NCI-H128 (cell line): ENCODE measurements around the gene PI4KB.
"Not testable (repeated sequence)": the region's sequence is repeated elsewhere in the genome, so short reads cannot be mapped to it uniquely, and the experiment has no call there.

Experiments used
- DNase-seq: peaks from one replicate; lab custom pipeline; 2025; ENCODE audit not compliant: unreplicated experiment; lab: John Stamatoyannopoulos, UW

PI4KB gene

DNA sequence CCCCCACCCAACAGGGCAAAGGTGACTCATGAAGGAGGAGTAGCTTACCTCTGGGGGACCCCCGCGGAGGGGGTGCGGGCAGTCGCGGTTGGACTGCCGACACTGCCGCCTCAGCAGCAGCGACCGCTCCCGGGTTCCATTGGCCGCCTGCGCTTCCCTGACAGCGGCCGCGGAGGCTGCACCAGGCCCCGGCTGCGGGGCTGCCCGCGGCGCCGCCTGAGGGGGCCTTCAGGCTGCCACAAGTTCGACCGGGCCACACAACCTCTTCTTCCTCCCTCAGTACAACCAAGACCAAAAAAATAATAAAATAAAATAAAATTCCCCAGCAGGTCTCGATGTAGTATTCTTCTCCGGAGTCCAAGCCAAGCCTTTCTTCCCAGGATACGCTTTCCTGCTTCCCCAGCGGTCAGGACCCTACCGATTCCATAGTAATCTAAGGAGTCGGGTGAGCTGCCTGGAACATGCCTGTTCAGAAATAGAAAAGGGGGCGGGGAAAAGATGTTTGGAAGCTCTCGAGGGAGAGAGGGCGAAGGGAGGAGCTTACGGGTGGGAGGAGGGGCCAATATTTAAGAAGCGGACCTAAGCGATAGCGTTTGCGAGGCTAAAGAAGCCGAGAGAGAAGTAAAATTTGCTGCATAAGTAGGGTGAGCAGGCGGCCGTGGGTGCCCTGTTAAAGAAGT is at the start of gene PI4KB:
PI4KB (minus strand) TSS at position 194 of the 680 bp plus-strand sequence. CDS start 10,935 bp downstream, outside the sequence.
- DNase-seq: peak; percentile 96

GRCh38 chr1:151373196-151373595 is 46.0 kb upstream of the PI4KB start:
- DNase-seq: no peak

DNA sequence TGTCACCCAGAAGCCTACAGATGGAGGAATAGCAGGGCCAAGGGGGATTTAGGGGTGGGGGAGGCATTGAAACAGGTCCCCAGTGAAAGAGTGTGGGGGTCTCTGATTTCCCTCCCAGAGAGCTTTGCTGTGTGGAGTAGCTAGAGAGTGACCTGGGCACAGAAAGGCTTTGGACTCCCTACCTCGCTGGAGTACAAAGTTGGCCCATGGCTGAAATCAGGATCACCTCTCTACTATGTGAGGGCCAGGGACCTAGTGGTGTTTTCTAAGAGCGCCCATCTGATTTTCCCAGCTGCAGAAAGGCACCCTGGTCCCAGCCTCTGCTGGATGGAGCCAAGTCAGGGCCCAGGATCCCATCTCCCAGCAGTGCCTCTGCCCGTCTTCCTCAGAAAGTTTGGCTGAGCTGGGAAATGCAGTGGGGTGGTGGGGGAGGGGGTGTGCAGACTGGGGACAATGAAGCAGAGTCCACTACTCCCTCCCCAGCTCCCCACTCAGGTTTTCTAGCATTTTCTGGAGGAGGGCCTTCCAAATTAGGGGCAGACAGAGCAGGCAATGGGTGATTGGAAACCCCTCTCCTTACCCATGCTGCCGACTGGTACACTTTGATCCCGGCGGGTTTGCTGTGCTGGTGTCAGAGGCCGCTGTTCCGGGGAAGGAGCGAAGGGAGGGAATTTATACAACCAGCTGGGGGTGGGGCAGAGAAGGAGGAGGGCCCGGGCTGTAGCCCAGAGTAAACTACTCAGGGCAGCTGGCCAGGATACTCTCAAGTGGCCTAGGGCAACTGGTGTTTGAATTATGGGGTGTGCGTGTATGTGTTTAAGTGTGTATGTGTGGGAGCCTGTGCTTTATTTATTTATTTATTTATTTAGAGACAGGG is 45.1 kb upstream of the PI4KB start, which contains the start of gene SELENBP1:
SELENBP1 (minus strand) TSS at position 648 of the 877 bp plus-strand sequence; CDS start at position 584, 64 bp downstream.
- peak; percentile 50 for DNase-seq

DNA sequence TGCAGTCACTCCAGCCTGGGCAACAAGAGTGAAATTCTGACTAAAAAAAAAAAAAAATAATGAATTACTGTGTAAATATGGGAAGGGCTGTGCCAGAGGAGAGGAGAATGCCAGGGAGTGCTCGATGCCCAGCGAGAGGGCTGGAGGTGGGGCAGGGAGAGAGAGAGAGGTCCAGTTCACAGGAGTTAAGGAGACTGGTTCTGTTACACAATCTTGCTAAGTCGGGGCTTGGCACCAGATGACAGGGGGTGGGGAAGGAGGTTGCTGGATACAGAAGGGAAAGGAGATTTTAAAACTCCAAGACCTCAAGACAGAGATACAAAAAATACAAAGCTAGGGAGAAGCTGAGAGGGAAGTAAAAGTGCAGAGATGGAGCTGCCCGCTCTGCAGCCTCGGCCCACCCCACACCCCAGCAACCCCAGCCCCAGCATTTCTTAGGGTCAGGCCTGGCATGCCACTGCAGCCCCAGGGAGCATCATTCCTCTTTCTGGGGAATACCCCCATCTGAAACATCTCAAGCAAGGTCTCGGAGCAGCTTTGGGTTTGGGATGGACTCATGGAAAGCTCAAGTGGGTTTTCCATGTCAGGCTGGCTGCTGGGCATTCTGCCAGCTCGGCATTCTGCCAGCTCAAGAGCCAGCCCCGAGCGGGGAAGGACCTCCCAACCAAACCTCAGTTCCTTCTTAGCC is 44.3 kb upstream of the PI4KB start:
- peak; percentile 70 for DNase-seq

GRCh38 chr1:151370211-151370911 is 43.1 kb upstream of the PI4KB start:
- DNase-seq: no peak

- DNase-seq: no peak
Observed at GRCh38 chr1:151369621-151370048, 42.4 kb upstream of the PI4KB start.

GRCh38 chr1:151369302-151369610 is 42.0 kb upstream of the PI4KB start:
- DNase-seq: no peak

GRCh38 chr1:151368393-151369301 is 41.4 kb upstream of the PI4KB start:
- no peak for DNase-seq

GRCh38 chr1:151367658-151368392 is 40.6 kb upstream of the PI4KB start:
- DNase-seq: no peak

DNA sequence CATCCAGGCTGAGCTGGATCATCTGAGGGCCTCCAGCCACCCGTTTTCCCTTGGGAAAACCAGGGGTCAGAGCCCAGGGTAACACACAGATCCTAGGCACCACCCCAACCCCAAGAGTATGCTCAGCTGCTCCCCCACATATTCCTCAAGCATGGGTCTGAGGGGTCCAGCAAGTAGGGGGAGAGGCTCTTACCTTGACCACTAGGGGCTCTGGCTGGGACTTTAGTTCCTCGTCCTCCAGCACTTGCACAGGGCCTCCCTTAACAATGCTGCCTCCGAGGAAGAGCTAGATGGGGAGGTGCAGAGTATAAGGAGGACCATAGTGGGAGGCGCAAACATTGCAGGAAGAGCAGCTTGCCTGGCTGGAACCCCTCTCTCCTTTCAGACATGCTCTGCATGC is 37.8 kb upstream of the PI4KB start:
- DNase-seq: no peak

GRCh38 chr1:151362308-151363155 is 35.3 kb upstream of the PI4KB start:
- DNase-seq: no peak

- no peak for DNase-seq
Observed at GRCh38 chr1:151361883-151362282, 34.7 kb upstream of the PI4KB start.

DNA sequence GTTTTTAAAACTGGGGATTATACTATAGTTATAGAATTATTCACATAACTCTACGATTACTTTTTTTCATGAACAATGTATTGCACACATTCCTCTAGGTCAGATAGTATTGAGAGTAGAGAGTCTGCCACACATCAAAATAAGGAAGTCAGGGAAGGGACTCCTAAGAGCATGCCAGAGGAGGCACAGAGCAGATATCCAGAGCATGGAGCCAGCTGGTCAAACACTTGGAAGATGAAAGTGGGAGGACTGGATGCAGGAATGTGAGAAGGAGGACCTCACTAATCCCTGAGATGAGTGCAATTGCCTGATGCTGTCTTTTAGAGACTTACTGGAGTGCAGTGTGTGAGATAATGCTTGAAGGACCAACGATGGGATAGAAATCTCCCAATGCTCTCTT is 29.5 kb upstream of the PI4KB start:
- no peak for DNase-seq

DNA sequence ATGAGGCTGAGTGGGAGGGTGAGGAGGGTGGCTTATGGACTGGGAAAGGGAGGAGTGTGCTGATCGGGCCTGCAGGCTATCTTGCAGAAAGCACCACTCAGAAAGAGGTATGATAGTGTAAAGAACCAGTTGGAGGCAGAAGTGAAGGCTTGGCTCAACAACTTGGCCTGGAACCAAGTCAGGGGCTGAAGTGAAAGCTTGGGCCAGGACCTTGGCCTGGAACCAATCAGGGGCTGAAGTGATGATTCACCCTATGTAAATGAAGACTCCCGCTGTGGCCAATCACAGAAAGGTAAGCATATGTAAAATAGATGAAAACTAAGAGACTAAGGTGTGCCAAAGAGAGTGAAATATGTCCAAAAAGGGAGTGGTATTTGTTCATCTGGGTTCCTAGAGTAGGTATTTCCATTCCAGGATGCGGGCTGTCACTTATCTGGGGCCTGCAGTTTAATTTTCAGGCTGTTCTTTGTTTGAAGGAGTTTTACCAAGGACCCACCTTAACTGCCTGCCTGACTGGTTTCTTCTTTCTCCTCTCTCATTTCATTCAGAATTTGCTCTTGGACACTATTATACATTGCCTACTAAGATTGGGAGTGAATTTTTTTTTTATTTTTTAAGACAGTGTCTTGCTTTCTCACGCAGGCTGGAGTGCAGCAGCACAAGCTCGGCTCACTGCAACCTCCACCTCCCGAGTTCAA is 25.0 kb upstream of the PI4KB start:
- no peak for DNase-seq

DNA sequence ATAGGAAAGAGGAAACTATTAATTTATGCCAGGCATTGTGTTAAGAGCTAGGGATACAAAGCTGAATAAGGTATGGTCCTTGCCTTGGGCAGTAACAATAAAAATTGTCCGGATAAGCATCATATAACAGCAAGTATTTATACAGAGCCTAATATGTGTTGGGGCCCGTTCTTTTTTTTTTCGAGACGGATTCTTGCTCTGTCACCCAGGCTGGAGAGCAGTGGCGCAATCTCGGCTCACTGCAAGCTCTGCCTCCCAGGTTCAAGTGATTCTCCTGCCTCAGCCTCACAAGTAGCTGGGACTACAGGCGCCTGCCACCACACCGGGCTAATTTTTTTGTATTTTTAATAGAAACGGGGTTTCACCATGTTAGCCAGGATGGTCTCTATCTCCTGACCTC is 23.1 kb upstream of the PI4KB start:
- DNase-seq: not testable (repeated sequence)

DNA sequence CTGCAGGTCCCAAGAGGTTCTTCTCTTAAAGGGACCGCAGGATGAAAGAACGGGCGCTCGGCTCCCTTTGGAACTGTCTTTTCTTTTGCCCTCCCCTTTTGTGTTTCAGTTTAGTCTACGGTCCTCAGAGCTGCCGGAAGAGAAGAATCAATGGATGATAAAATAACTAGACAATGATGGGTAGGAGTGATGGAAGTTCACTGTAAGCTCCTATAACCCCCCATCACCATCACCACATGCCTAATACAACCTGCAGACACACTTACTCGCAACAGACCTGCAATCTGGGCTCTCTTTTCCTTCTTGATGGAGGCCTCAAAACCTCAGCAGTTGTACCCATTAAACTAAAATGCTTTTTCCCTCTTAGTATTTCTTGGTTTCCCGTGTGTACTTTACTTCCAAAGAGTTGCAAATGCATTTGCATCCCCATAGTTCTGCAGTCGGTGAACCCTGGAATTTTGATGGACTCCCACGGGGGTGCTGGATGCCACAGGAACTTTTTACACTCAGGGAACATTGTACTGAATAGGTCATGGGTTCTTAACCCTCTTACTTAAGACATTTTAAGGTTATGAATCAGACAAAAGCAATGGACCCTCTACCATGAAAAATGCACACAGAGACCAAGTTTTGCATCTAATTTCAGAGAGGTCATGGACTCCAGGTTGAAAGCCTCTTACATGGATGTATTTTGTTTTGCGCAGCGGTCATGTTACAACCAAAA is 20.5 kb upstream of the PI4KB start:
- no peak for DNase-seq
